IMR-90 (cell line): ENCODE measurements around the gene TMEM200A.

Experiments used
- ELK1 ChIP-seq: fragments of 150-350 bp; IDR thresholded peaks from 2 replicates; pipeline ENCODE4 v1.6.1; 2016; ENCODE audit warnings: low read depth, mild to moderate bottlenecking, low read length, moderate library complexity, borderline replicate concordance
- MAFK ChIP-seq: IDR thresholded peaks from 2 replicates; pipeline ENCODE4 v1.6.1; 2012; ENCODE audit warnings: low read depth, low read length, improper control_type of control experiment
- MXI1 ChIP-seq: IDR thresholded peaks from 2 replicates; pipeline ENCODE4 v1.6.1; 2012; ENCODE audit warnings: low read depth, mild to moderate bottlenecking, low read length, moderate library complexity, borderline replicate concordance
- POLR2A ChIP-seq: IDR thresholded peaks from 2 replicates; pipeline ENCODE4 v1.6.1; 2012; ENCODE audit warnings: mild to moderate bottlenecking, low read depth, low read length
- RAD21 ChIP-seq: IDR thresholded peaks from 2 replicates; pipeline ENCODE4 v1.6.1; 2012; ENCODE audit warnings: low read length, improper control_type of control experiment
- RCOR1 ChIP-seq: IDR thresholded peaks from 2 replicates; pipeline ENCODE4 v1.6.1; 2012; ENCODE audit warnings: mild to moderate bottlenecking, low read length, improper control_type of control experiment; ENCODE audit not compliant: insufficient replicate concordance
- RFX5 ChIP-seq: IDR thresholded peaks from 2 replicates; pipeline ENCODE4 v1.8.0; 2012; ENCODE audit warnings: low read depth, mild to moderate bottlenecking, low read length, moderate library complexity
- SMC3 ChIP-seq: fragments of 150-350 bp; IDR thresholded peaks from 2 replicates; pipeline ENCODE4 v1.6.1; 2016; ENCODE audit warnings: low read depth, mild to moderate bottlenecking, antibody characterized with exemption, low read length, moderate library complexity
- USF2 ChIP-seq: fragments of 150-350 bp; IDR thresholded peaks from 2 replicates; pipeline ENCODE4 v1.6.1; 2017; ENCODE audit warnings: mild to moderate bottlenecking, antibody characterized with exemption, low read length, low read depth
- TF ChIP-seq, protein P1 (sequence below): conservative IDR thresholded peaks from 2 replicates; pipeline ENCODE4 v1.5.1; 2012; ENCODE audit warnings: mild to moderate bottlenecking, low read depth, low read length, improper control_type of control experiment

DNA sequence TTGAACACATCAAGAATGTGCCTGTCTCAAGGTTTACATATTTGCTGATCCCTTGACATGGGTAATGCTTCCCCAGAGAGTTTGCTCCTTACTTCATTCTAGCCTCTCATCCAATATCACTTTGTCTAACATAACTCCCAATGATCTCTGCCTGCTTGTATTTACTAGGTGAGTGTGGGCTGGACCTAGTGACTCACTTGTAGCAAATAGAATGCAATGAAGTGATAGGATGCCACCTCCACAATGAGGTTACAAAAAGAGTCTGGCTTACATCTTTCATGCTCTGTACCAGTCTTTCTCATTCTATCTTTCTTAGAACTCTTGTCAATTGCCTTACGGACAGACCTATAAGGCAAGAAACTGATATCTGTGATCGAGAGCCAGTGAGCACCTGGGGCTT, 44.9 kb upstream of the TMEM200A start:
- TF ChIP-seq, protein P1, sequence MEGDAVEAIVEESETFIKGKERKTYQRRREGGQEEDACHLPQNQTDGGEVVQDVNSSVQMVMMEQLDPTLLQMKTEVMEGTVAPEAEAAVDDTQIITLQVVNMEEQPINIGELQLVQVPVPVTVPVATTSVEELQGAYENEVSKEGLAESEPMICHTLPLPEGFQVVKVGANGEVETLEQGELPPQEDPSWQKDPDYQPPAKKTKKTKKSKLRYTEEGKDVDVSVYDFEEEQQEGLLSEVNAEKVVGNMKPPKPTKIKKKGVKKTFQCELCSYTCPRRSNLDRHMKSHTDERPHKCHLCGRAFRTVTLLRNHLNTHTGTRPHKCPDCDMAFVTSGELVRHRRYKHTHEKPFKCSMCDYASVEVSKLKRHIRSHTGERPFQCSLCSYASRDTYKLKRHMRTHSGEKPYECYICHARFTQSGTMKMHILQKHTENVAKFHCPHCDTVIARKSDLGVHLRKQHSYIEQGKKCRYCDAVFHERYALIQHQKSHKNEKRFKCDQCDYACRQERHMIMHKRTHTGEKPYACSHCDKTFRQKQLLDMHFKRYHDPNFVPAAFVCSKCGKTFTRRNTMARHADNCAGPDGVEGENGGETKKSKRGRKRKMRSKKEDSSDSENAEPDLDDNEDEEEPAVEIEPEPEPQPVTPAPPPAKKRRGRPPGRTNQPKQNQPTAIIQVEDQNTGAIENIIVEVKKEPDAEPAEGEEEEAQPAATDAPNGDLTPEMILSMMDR = no peak
- TF ChIP-seq RAD21 = no peak
- TF ChIP-seq ELK1 = no peak
- TF ChIP-seq MAFK = no peak
- TF ChIP-seq USF2 = no peak
- TF ChIP-seq RCOR1 = no peak
- TF ChIP-seq POLR2A = no peak
- no peak for TF ChIP-seq SMC3
- no peak for TF ChIP-seq RFX5
- no peak for TF ChIP-seq MXI1
